GM19099 (cell line): ENCODE data around the gene WDR5.
A peak's percentile ranks its signal among the peaks of the same experiment; 100 is the strongest.

ENCODE experiments used
- POLR2A ChIP-seq: IDR thresholded peaks from 3 replicates; pipeline ENCODE4 v1.6.1; 2011; ENCODE audit warnings: low read depth; ENCODE audit not compliant: insufficient read length; ENCODE audit errors: extremely low read depth

WDR5 gene

DNA sequence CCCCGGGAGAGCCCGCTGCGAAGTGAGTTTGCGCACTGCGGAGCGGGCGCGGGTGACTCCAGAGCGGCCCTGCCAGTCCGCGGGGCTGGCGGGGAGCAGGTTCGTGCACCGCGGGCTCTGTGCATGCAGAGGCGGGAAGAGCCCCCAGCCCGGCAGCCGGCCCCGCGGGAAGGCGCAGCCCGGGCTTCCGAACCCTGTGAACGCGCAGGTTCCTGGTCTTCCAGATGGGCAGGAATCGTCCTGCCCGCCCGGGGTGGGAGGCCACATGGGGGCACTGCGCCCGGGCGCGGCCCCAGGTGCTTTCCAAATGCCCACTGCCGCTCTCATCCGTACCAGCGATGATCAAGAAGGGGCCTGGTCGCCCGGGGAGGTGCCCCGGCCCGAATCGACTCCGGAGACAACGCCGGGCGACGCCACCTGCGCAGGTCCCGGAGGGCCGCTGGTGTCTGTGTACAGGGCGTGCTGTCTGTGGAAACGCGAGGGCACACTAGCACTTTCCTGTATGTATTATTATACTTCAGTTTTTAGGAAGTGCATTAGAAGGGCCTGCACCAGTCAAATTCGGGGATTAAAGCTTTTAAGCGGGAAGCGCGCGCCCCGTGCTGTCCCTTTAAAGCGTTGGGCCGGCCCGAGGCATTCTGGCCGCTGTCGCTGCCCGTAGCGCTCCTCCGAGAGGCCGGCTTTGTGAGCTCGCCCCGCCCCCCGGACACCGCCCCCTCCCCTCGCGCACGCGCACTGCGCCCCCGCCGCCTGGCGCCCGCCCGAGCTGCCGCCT lies at the start of gene WDR5:
WDR5 (plus strand) TSS at position 740 of the 775 bp plus-strand sequence. CDS start 3,796 bp downstream, outside the sequence.
- TF ChIP-seq POLR2A: peak; percentile 65

GRCh38 chr9:134088063-134088725 lies 47.7 kb upstream of the WDR5 start:
- no peak for TF ChIP-seq POLR2A

GRCh38 chr9:134089972-134090371 lies 45.9 kb upstream of the WDR5 start:
- TF ChIP-seq POLR2A: no peak

DNA sequence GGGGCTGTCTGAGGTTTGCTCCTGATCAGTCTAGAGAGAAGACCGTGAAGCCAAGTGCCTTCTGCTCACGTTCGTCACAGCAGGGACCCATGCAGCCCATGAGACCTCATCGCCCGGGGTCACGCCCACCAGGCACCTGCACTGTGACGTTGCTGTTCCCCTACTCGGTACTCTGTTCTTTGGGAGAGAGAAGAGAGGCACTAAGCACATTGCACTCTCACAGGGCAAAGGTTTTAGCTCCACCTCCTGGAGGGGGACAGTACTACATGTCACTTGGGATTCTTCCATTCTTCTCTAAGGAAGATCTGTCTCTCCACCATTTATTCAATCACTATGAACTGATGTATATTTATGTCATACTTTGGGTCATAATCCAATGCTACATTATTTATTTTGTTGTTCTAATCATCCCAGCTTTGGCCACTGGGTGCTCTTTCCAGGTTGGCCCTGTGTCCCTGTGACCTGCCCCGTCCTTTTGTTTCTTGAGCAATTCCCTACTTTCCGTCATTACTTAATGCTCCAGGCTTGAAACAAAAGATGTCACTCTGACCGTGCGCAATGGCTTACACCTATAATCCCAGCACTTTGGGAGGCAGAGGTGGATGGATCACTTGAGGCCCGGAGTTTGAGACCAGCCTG lies 36.6 kb upstream of the WDR5 start:
- TF ChIP-seq POLR2A: no peak

GRCh38 chr9:134100040-134100439 lies 35.8 kb upstream of the WDR5 start:
- TF ChIP-seq POLR2A: no peak

DNA sequence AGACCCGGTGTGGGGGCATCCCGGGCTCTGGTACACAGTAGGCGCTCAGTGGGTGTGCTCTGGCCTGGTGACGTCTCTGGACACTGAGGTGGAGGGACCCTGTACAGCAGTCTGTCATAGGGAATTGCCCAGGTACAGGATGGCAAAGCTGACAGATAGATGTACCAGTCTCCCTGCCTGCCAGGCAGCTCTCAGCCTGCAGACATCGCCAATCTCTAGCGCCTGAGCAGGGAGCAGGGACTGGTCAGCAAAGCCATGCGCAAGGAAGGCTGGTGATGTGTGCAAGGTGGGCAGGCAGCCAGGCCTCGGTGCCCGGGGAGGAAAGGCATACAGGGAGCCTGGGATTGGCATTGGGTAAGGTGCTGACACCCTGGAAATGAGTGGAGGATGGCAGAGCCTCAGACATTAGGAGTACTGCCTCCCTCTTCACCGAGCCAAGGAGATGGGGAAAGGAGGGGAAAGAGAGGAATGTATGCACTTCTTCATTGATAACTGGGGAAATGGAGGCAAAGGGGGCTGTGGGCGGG lies 34.2 kb upstream of the WDR5 start:
- TF ChIP-seq POLR2A: no peak

GRCh38 chr9:134103391-134103998 lies 32.4 kb upstream of the WDR5 start:
- no peak for TF ChIP-seq POLR2A

DNA sequence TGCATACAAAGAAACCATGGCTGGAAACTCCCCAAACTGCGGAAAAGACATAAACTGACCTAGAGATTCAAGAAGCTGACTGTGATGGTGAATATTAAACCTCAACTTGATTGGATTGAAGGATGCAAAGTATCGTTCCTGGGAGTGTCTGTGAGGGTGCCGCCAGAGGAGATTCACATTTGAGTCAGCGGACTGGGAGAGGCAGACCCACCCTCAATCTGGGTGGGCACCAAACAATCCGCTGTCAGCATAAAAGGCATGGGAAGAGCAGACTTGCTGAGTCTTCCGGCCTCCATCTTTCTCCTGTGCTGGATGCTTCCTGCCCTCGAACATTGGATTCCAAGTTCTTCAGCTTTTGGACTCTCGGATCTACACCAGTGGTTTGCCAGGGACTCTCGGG lies 24.8 kb upstream of the WDR5 start:
- no peak for TF ChIP-seq POLR2A

DNA sequence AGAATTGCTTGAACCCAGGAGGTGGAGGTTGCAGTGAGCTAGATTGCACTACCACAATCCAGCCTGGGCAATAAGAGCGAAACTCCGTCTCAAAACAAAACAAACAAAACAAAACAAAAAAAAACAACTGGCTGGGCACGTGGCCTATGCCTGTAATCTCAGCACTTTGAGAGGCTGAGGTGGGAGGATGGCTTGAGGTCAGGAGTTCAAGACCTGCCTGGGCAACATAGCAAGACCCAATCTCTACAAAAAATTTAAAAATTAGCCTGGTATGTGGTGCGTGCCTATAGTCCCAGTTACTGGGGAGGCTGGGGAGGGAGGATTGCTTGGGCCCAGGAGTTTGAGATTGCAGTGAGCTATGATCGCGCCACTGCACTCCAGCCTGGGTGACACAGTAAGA lies 23.3 kb upstream of the WDR5 start:
- no peak for TF ChIP-seq POLR2A

GRCh38 chr9:134123764-134124128 lies 12.1 kb upstream of the WDR5 start:
- no peak for TF ChIP-seq POLR2A

DNA sequence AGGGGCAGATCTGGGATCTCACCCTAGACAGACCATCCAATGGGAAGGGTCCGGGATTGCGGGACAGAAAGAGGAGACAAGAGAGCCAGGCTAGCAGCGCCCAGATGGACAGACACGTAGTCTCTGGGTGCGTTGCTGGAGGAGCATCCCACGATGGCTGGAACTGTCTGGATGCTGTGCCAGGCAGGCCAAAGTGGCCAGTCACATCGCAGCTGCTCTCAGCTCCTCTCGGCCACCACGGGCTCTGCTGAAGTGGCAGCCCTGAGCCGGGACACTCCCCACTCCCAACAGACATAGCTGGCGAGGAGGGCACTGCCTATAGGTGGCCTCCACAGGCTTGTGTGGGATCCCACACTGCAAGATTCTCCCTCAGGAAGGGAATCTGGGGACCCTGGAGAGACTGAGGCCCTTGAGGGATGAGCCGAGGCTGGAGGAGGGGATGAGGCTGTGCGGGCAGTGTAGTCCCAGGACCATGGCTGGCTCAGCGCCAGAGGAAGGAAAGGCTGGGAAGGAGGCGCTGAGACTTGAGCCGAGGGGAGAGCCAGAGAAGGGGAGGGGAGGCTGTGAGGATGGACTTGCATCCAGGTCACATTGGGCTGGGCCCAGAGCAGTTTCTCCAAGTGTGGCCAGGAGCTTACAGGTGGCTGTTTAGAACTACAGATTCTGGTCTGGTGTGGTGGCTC lies 10.3 kb upstream of the WDR5 start:
- no peak for TF ChIP-seq POLR2A

DNA sequence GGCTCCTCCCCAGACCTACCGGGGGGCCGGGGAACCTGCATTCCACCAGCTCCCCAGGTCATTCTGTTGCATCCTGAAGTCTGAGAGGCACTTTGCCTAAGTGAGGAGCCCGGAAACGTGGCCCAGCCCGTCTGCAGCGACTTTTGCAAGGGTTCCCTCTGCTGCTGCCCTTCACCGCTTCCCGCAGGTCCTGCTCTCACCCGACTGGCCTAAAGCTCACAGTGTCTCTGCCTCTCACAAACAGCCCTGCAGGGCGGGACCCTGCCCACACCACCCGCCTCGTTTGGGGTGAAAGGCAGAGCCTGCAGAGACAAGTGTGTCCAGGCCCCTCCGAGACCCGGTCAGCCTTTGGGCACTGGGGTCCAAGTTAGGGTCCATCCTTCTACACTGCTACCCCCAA lies 9.5 kb upstream of the WDR5 start:
- no peak for TF ChIP-seq POLR2A

- TF ChIP-seq POLR2A: no peak
These were observed 8.8 kb upstream of the WDR5 start for GRCh38 chr9:134127065-134127580.

DNA sequence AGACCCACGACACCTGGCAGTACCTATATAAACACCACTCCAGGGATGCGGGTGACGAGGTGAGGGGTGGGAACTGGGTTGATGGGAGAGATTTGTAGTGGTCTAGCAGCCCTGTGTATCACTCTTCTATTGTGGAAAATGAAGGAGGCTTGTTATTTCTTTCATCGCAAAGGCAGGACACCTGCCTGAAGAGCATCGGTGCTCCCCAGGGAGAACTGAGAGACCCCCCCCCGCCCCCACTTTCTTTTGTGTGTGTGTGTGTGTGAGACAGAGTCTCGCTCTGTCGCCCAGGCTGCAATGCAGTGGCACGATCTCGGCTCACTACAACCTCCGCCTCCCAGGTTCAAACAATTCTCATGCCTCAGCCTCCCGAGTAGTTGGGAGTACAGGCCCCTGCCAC lies 8.3 kb upstream of the WDR5 start:
- no peak for TF ChIP-seq POLR2A
